NT2/D1 (cell line): Measurements from ENCODE around the gene SIM2.

ENCODE experiments used
- SUZ12 ChIP-seq: IDR thresholded peaks from 2 replicates; pipeline ENCODE4 v1.6.1; 2011; ENCODE audit not compliant: insufficient read length, insufficient read depth; ENCODE audit errors: extremely low read depth
- ZNF274 ChIP-seq: IDR thresholded peaks from 2 replicates; pipeline ENCODE4 v1.6.1; 2011; ENCODE audit warnings: mild to moderate bottlenecking, low read depth, low read length

DNA sequence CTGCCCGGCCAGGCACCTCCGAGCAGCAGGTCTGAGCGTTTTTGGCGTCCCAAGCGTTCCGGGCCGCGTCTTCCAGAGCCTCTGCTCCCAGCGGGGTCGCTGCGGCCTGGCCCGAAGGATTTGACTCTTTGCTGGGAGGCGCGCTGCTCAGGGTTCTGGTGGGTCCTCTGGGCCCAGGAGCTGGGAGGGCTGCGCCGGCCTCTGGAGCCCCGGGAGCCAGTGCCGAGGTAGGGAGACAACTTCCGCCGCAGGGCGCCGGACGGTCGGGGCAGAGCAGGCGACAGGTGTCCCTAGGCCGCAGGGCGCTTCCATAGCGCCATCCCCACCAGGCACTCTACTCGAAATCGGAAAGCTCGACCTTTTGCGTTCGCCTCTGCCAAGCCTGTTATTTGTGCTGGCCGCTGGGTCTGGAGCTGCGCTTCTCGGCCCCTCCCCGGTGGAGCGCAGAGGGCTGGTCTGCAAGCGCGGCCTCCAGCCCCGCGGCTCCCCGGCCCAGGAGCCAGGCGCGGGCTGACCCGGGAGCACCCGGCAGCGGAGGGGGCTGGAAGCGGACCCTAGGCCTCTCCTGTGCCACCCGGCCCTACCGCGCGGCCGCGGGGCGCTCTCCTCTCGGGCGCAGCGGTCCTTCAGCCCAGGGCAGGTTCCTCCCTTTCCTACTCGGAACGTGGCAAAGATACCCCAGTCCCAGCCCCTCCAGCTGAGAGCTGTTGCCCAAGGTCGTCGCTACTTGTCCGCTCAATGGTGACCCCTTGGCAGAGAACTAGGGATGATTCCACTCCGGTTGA is 2.2 kb downstream of the SIM2 start:
- TF ChIP-seq SUZ12: peak; percentile 89
- TF ChIP-seq ZNF274: no peak
